Ishikawa (cell line): ENCODE results near the gene TIMM8A.

ENCODE experiments used
- CEBPB ChIP-seq: IDR thresholded peaks from 2 replicates; pipeline ENCODE4 v1.6.1; 2012
- CREB1 ChIP-seq: IDR thresholded peaks from 2 replicates; pipeline ENCODE4 v1.6.1; 2012; ENCODE audit warnings: low read depth
- EGR1 ChIP-seq: IDR thresholded peaks from 2 replicates; pipeline ENCODE4 v1.6.1; 2012
- EP300 ChIP-seq: IDR thresholded peaks from 2 replicates; pipeline ENCODE4 v1.6.1; 2012; ENCODE audit warnings: borderline replicate concordance
- FOXM1 ChIP-seq: IDR thresholded peaks from 2 replicates; pipeline ENCODE4 v1.6.1; 2012; ENCODE audit warnings: low read depth, borderline replicate concordance
- MAX ChIP-seq: IDR thresholded peaks from 2 replicates; pipeline ENCODE4 v1.6.1; 2012
- NFIC ChIP-seq: IDR thresholded peaks from 2 replicates; pipeline ENCODE4 v1.6.1; 2012
- RAD21 ChIP-seq: IDR thresholded peaks from 2 replicates; pipeline ENCODE4 v1.6.1; 2012; ENCODE audit warnings: low read depth
- TAF1 ChIP-seq: IDR thresholded peaks from 2 replicates; pipeline ENCODE4 v1.6.1; 2012; ENCODE audit warnings: low read depth, mild to moderate bottlenecking
- TCF12 ChIP-seq: IDR thresholded peaks from 2 replicates; pipeline ENCODE4 v1.6.1; 2012; ENCODE audit warnings: low read depth
- TEAD4 ChIP-seq: IDR thresholded peaks from 2 replicates; pipeline ENCODE4 v1.6.1; 2012
- YY1 ChIP-seq: IDR thresholded peaks from 2 replicates; pipeline ENCODE4 v1.6.1; 2012; ENCODE audit warnings: low read depth
- ZBTB7A ChIP-seq: IDR thresholded peaks from 2 replicates; pipeline ENCODE4 v1.6.1; 2012; ENCODE audit warnings: low read depth
- TF ChIP-seq, protein P1 (sequence below): IDR thresholded peaks from 2 replicates; pipeline ENCODE4 v1.6.1; 2012; ENCODE audit warnings: low read depth, mild to moderate bottlenecking
- TF ChIP-seq, protein P2 (sequence below): IDR thresholded peaks from 2 replicates; pipeline ENCODE4 v1.6.1; 2012

The TIMM8A gene

GRCh38 chrX:101385026-101385684 lies 36.6 kb upstream of the TIMM8A start:
- no peak for TF ChIP-seq TEAD4
- TF ChIP-seq FOXM1: no peak
- no peak for TF ChIP-seq CEBPB
- no peak for TF ChIP-seq CREB1
- no peak for TF ChIP-seq TAF1
- no peak for TF ChIP-seq NFIC
- TF ChIP-seq, protein P1, sequence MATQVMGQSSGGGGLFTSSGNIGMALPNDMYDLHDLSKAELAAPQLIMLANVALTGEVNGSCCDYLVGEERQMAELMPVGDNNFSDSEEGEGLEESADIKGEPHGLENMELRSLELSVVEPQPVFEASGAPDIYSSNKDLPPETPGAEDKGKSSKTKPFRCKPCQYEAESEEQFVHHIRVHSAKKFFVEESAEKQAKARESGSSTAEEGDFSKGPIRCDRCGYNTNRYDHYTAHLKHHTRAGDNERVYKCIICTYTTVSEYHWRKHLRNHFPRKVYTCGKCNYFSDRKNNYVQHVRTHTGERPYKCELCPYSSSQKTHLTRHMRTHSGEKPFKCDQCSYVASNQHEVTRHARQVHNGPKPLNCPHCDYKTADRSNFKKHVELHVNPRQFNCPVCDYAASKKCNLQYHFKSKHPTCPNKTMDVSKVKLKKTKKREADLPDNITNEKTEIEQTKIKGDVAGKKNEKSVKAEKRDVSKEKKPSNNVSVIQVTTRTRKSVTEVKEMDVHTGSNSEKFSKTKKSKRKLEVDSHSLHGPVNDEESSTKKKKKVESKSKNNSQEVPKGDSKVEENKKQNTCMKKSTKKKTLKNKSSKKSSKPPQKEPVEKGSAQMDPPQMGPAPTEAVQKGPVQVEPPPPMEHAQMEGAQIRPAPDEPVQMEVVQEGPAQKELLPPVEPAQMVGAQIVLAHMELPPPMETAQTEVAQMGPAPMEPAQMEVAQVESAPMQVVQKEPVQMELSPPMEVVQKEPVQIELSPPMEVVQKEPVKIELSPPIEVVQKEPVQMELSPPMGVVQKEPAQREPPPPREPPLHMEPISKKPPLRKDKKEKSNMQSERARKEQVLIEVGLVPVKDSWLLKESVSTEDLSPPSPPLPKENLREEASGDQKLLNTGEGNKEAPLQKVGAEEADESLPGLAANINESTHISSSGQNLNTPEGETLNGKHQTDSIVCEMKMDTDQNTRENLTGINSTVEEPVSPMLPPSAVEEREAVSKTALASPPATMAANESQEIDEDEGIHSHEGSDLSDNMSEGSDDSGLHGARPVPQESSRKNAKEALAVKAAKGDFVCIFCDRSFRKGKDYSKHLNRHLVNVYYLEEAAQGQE: no peak
- TF ChIP-seq ZBTB7A: no peak
- TF ChIP-seq EP300: no peak
- no peak for TF ChIP-seq TCF12
- TF ChIP-seq YY1: no peak
- no peak for TF ChIP-seq RAD21
- TF ChIP-seq, protein P2, sequence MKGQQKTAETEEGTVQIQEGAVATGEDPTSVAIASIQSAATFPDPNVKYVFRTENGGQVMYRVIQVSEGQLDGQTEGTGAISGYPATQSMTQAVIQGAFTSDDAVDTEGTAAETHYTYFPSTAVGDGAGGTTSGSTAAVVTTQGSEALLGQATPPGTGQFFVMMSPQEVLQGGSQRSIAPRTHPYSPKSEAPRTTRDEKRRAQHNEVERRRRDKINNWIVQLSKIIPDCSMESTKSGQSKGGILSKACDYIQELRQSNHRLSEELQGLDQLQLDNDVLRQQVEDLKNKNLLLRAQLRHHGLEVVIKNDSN: no peak
- no peak for TF ChIP-seq MAX

DNA sequence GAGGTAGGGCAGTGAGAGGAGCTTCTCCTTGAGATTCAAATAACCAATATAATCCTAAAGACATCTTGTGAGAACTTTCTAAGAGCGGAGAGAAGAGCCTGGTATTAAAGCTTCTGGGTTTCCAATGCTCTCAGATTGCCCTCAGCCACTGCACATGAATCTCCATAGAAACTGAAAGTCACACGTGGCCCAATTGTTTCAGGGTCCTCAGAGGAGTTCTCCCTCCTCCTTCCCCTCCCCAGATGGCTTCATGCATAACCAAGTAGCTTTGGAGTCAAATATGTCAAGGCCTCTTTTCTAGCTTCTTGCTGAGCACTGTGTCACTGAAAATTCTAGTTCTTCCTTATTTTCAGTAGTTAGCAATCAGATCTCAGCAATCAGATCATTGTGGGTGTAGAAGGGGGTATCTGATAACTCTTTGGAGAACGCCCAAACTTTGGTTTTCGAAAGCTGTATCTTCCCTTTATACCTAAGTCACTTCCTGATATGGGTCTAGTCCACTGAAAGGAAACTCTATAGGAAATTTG lies 35.2 kb upstream of the TIMM8A start:
- TF ChIP-seq TCF12: no peak
- TF ChIP-seq FOXM1: no peak
- TF ChIP-seq EGR1: no peak
- no peak for TF ChIP-seq EP300

DNA sequence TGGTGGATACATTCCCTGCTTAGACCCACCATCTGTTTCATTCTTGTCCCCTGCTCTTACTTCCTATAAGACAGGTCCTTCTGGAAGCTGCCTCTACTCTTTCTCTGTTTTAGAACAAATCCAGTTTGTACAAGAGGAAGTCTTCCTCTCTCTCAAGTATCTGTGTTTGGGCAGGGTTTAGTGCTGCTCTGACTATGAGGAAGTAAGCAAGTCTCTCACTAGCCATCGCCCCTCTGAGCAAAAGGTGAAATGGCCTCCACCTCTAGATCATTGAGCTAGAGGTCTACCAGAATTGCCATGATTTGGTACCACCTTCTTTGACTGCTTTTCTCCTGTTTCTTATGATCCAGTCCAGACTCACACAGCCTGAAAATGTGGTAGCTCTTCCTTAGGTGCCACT lies 29.0 kb upstream of the TIMM8A start:
- TF ChIP-seq NFIC: no peak
- TF ChIP-seq MAX: no peak
- TF ChIP-seq CREB1: no peak
- TF ChIP-seq YY1: no peak
- TF ChIP-seq, protein P1: no peak
- TF ChIP-seq ZBTB7A: no peak
- TF ChIP-seq EP300: no peak
- TF ChIP-seq CEBPB: no peak
- TF ChIP-seq, protein P2: no peak
- TF ChIP-seq RAD21: no peak
- TF ChIP-seq FOXM1: no peak

DNA sequence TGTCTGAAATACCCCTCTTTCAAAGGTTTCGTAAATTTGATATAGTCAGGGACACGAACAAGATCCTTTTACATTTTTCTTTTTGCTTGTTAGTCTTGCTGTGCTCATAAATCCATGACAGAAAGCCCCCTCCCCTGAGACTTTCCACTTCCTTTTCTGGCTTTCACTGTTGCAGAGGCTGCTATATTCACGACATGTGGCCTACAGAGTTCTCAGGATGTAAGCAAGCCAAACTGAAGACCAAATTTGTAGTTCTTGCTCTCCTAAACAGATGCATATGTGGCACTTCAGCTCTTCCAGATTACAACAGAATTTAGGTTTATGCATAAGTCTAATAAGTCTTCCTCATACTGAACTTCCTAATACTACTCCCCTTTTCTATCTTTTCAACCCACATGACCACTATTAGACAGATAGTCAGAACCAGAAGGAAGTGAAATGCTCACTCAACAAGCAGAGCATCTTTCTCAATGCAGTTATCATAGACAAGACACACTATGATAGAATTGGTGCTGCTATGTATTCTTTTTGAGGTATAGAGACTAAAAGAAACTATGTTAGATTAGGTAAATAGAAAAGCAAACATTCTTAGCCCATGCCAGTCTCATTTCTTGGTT lies 22.5 kb upstream of the TIMM8A start:
- TF ChIP-seq CEBPB (no peak), ZBTB7A (no peak), FOXM1 (no peak), TAF1 (no peak), EGR1 (no peak), RAD21 (no peak), TCF12 (no peak), EP300 (no peak), MAX (no peak), YY1 (no peak), NFIC (no peak), TEAD4 (no peak), CREB1 (no peak)
- TF ChIP-seq, protein P1: no peak
- TF ChIP-seq, protein P2: no peak
